ENCODE results near the gene RBM39. TPM values are rescaled to one million over a fixed set of nuclear protein-coding genes. Genes with fewer than 3 reads are reported as not detected.

RBM39 gene
- total RNA-seq, 4 donors from 2014 or later = 143 to 272 (median 165) TPM

DNA sequence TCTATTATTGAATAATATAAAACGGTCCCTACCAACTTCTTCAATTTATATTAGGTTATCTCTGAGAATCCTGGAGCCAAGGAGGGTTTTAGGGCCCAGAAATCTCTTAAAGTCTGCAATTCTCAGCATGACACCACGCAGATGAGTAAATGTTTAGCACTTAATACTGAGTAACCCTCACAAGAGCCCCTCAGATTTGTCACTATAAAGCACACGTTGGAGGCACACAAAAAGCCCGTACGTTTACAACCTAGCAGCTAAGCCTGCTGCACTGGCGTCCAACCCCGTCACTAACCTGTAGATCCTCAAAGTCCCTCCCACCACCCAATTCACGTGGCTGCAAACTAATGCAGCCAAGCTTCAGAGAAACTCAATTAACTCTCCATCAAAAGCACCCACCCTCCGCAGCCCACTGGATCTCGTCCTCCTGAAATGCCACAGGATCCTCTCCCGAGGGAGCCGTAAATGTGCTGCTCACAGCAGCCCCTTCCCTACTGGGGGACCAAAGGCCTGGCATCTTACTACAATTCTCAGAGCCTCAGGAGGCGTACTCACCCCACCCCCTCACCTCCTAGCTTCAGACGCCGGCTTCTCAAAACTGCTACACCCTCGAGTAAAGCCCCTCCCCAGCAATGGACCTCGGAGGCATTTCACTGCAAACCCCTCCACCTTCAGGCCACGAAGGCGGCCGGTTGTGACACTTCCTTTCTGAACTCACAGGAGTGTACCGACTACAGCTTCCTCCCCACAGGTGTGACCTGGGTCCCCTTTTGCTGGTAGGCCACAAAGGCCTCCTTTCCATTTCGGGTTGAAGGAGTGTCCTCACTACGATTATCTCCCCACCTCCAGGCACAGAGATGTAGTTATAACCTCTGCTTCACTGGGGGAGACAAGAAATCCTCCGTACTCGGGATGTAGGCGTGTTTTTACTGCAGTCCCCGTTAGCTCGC lies 78.3 kb downstream of the RBM39 start:
- Histone ChIP-seq H3K9me3 (no peaks in the 10 kb centered on the region), H3K36me3 (peaks cover 1 to 14% (median 4%) of the 10 kb centered on the region in 4 donors), H3K4me3 (peak overlapping the region; percentile 71 to 88 (median 78)), H3K27me3 (no peaks in the 10 kb centered on the region), H3K4me1 (peaks cover 39 to 58% (median 50%) of the 10 kb centered on the region in 4 donors), H3K27ac (replicated peaks in 1 of 4) (peak overlapping the region; percentile 94 to 99 (median 97))
- DNase-seq (ENCODE audit: extremely low spot score) = peak; percentile 90
- TF ChIP-seq, protein P1, sequence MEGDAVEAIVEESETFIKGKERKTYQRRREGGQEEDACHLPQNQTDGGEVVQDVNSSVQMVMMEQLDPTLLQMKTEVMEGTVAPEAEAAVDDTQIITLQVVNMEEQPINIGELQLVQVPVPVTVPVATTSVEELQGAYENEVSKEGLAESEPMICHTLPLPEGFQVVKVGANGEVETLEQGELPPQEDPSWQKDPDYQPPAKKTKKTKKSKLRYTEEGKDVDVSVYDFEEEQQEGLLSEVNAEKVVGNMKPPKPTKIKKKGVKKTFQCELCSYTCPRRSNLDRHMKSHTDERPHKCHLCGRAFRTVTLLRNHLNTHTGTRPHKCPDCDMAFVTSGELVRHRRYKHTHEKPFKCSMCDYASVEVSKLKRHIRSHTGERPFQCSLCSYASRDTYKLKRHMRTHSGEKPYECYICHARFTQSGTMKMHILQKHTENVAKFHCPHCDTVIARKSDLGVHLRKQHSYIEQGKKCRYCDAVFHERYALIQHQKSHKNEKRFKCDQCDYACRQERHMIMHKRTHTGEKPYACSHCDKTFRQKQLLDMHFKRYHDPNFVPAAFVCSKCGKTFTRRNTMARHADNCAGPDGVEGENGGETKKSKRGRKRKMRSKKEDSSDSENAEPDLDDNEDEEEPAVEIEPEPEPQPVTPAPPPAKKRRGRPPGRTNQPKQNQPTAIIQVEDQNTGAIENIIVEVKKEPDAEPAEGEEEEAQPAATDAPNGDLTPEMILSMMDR (IDR thresholded peaks at IDR 0.05) = no peak
- TF ChIP-seq POLR2AphosphoS5 (IDR thresholded peaks at IDR 0.05) (peak in 1 of 2 donors; percentile 19), POLR2A (IDR thresholded peaks at IDR 0.05; ENCODE audit: low read depth) (no peak), EP300 (IDR thresholded peaks at IDR 0.05) (no peak)
- under 1% methylated on average over 23 of the region's 28 CpGs for WGBS
- intact Hi-C loops (cut with DNase I) = loop anchor here (5.0 kb wide), 1 partner anchor 46 kb away; the partner anchor contains the start of gene SPAG4

DNA sequence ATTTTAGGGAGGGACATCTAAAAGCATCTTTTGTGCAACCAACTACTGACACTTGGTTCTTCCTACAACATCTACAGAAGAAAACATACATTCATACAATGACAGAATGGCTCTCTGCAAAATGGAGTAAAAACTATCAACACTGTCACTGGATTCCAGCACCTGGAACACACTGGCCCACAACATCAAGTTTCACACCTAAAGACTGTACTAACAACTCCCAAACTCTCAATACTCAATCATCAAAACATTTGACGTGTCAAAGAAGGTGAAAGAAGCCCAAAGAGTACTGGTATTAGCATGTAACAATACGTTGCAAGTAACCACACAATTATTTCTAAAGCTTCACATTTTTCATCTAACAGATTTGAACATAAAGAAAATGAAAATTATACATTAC lies 79.5 kb downstream of the RBM39 start:
- intact Hi-C loops (cut with DNase I) = loop anchor here (5.0 kb wide), 1 partner anchor 45 kb away; the partner anchor contains the start of gene SPAG4
- Histone ChIP-seq H3K4me3 (peak overlapping the region; percentile 71 to 88 (median 78)), H3K4me1 (peaks cover 48 to 70% (median 62%) of the 10 kb centered on the region in 4 donors)

DNA sequence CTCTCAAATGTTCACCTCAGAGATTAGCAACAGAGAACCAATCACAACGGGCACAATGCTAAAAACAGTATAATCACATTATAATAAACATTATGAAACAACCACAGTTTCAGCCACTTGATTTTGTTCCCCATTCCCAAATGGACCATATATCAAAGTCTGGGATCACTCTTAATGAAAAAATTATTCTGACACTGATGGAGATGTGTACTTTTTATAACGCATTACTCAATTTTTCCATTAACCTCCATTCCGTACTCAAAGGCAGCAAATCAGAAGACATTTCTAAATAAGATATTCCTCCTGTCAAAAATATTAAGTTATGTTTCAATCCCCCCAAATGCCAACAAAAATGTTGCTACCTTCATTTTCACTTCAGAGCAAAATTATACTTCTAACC lies 80.2 kb downstream of the RBM39 start:
- Histone ChIP-seq H3K36me3 (no peaks in the 10 kb centered on the region), H3K9me3 (no peaks in the 10 kb centered on the region), H3K27ac (replicated peaks in 1 of 4) (peak overlapping the region in 2 of 4 donors; percentile 33 to 96), H3K27me3 (no peaks in the 10 kb centered on the region), H3K4me3 (peak overlapping the region; percentile 71 to 88 (median 78)), H3K4me1 (peaks cover 53 to 77% (median 69%) of the 10 kb centered on the region in 4 donors)
- intact Hi-C loops (cut with DNase I) = loop anchor here (5.0 kb wide), 1 partner anchor 45 kb away; the partner anchor contains the start of gene SPAG4
- no peak for DNase-seq (ENCODE audit: extremely low spot score)
- TF ChIP-seq POLR2A (IDR thresholded peaks at IDR 0.05; ENCODE audit: low read depth) (no peak), EP300 (IDR thresholded peaks at IDR 0.05) (no peak), POLR2AphosphoS5 (IDR thresholded peaks at IDR 0.05) (no peak)
- TF ChIP-seq, protein P1 (IDR thresholded peaks at IDR 0.05) = no peak
- 35% methylated on average over 3 of the region's 3 CpGs for WGBS

More for the DNA sequence above, 79.5 kb downstream of the RBM39 start:
- Histone ChIP-seq H3K27ac (replicated peaks in 1 of 4) (peak overlapping the region in 2 of 4 donors; percentile 17 to 96), H3K27me3 (no peaks in the 10 kb centered on the region), H3K9me3 (no peaks in the 10 kb centered on the region), H3K36me3 (peaks cover 0 to 2% (median 0%) of the 10 kb centered on the region in 4 donors)
- 20% methylated on average over 2 of the region's 2 CpGs for WGBS
- TF ChIP-seq EP300 (IDR thresholded peaks at IDR 0.05) (no peak), POLR2A (IDR thresholded peaks at IDR 0.05; ENCODE audit: low read depth) (no peak), POLR2AphosphoS5 (IDR thresholded peaks at IDR 0.05) (no peak)
- TF ChIP-seq, protein P1 (IDR thresholded peaks at IDR 0.05) = no peak
- peak; percentile 62 for DNase-seq (ENCODE audit: extremely low spot score)

DNA sequence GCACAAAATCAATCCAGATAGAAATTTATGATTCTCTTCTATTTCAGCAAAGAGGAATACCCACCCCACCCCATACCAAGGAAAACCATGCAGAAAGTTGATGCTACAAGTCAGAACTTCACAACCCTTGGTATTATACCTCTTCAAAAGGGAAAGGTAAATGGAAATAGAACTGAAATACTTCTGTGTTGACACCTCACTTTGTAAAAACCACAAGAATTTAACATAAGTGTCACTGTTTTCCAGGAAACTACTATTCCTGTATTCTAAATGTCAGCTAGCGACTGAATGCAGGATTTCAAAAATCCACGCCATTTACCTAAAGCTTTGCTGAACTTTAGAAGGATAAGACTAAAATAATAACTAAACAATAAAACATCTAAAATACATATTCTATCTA lies 81.0 kb downstream of the RBM39 start:
- Histone ChIP-seq H3K4me3 (peak overlapping the region in 1 of 4 donors; percentile 88), H3K36me3 (no peaks in the 10 kb centered on the region), H3K4me1 (peaks cover 58 to 83% (median 77%) of the 10 kb centered on the region in 4 donors), H3K27me3 (no peaks in the 10 kb centered on the region), H3K27ac (replicated peaks in 1 of 4) (peak overlapping the region in 2 of 4 donors; percentile 33 to 96), H3K9me3 (no peaks in the 10 kb centered on the region)
- no peak for DNase-seq (ENCODE audit: extremely low spot score)
- 91% methylated on average over 2 of the region's 2 CpGs for WGBS
- TF ChIP-seq POLR2AphosphoS5 (IDR thresholded peaks at IDR 0.05) (no peak), POLR2A (IDR thresholded peaks at IDR 0.05; ENCODE audit: low read depth) (no peak), EP300 (IDR thresholded peaks at IDR 0.05) (no peak)
- TF ChIP-seq, protein P1 (IDR thresholded peaks at IDR 0.05) = no peak
- intact Hi-C loops (cut with DNase I) = loop anchor here (5.0 kb wide), 1 partner anchor 44 kb away; the partner anchor contains the start of gene SPAG4
